ENCODE results near the gene IMMT.

IMMT gene

DNA sequence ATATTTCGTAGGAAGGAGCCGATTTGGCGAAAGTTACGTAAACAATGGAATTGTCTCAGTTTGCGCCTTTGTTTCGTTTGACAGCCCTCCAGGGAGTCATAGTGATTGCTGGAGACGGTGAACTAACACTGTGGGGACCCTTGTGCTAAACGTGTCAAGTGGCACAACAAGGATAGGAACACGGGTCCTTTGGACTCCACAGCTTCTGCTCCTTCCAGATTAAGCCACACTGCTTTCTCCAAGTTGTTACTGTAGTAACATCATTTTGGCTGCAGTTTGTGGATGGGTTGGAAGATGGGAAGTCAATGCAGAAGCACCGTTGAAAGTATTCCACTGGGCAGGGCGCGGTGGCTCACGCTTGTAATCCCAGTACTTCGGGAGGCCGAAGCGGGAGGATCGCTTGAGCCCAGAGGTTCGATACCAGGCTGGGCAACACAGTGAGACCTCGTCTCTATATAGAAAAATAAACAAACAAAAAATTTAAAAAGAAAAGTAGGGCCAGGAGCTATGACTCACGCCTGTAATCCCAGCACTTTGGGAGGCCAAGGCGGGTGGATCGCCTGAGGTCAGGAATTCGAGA lies 636 bp upstream of the IMMT start:
- no peak for DNase-seq

DNA sequence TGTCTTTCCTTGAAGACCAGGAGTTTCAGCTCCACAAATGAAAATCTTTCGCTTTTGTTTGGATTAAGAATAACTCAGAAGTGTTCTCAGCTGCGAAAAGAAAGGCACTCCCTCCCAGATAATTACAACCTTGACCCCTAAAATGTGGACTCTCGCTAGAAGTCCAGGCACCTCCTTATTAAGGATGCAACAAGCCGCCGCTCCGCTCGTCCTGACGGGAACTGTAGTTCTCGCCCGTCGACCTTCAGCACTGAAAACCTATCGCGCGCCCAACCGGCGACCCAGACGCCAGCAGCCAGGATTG lies 559 bp downstream of the IMMT start:
- DNase-seq, result no peak

DNA sequence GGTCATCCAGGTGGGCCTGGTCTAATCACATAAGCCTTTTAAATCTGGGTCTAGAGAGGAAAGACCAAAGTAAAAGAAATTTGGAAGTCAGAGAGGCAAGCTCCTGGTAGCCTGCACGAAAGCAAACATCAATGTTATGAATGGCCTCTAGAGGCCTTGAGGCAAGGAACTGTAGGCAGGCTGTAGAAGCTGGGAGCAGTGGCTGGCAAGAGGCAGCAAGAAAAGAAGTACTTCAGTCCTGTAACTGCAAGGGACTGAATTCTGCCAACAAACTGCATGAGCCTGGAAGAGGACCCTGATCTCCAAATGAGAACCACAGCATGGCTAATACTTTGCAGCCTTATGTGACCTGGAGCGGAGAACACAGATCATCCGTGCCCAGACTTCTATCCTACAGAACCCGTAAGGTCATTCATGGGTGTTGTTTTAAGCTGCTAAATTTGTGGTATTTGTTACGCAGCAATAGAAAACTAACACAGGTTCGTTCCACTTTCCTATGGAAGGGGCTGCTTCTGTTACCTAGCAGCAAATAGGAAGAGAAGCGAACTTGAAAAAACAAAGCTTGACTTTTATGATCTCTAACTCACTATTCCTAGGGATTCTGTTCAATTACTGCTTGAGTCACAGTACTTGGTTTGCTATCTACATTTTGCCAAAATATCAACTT lies 1.2 kb downstream of the IMMT start:
- no peak for DNase-seq

DNA sequence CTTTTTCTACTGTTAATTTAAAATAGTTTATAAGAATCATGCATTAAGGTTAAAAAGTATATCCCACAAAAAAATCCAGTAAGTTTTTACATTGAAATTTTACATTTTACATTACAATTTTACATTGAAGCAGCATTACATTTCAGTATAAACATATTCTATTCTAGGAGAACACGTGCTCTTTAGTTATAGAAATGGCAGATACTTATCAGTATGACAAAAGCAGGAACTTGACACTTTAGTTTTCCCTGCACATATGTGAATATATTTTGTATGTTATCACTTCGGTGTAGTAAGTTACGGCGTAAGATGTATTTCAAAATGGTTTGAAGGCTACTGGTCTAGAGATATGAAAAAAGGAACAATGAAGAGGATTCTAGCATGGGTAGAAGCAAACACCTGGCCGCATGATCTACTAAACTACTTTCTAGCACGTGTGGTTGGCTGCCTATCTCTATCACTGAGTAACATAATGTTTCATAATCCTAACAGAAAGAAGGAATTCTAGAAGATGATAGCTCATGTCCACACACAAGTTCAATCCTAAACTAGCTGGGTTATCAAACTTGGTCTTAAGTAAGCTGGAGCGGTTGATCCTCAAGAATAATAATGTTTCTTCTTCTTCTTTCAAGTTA lies 5.4 kb downstream of the IMMT start:
- no peak for DNase-seq

DNA sequence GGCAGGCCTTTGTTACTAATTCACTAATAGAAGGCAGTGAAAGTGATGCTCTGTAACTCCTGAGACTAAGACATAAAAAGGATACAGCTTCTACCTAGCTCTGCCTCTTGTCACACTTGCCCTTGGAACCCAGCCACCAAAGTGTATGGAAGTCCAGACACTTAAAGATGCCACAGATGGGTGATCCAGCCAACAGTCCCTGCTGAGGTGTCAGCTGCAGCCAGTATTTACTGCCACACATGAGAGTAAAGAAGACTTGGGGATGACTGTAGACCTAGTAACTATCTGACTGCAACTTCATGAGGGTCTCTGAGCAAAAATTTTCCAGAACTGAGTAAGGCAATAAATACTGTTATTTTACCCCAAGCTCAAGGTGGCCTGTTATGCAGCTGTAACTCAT lies 8.8 kb downstream of the IMMT start:
- no peak for DNase-seq

DNA sequence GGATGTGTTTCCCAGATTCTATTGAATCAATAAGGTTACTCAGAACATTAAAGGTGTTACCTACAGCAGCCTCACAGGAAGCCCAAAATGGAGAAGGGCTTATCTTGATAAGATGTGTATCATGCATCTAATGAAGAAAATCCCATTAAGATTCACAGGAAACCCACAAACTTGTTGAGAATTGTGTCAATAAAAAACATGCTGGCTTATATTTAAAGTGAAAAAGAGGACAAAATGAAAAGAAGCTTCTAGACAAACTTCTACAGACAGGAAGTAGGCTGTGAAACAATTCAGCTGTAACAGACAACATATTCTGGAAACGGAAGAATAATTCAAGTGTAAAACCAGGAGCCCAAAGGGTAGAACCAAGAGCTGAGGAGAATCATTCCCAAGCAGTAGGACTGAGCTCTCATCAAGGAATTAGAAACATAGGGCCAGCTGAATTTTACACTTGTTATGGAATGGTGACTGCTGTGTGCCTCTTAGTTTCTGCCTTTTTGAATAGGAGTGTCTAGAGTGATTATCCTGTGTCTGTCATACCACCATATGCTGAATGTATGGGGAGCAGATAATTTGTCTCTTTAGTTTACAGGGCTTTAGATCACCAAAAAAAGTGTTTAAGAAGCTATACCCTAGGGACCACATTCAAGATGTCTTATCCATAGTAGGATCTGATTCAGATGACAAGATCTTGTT lies 9.6 kb downstream of the IMMT start:
- no peak for DNase-seq

DNA sequence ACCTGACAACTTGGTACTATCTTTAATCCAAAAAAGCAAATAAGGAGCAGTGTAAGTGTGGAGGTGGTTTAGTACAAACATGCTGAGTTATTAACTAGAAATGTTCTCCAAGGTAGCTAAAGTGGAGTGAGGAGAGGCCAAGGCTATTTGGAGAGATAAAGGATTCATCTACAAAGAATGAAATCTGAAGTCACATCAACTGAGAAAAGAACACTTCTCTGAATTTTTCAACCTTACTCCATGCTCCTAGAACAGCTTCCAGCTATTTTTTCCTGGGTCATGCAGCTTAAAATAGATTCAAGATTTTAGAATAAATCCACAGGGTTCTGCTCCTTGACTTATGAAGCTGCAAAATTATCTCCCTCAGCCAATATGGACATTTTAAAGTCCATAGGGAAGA lies 18.7 kb downstream of the IMMT start:
- DNase-seq, result no peak

DNA sequence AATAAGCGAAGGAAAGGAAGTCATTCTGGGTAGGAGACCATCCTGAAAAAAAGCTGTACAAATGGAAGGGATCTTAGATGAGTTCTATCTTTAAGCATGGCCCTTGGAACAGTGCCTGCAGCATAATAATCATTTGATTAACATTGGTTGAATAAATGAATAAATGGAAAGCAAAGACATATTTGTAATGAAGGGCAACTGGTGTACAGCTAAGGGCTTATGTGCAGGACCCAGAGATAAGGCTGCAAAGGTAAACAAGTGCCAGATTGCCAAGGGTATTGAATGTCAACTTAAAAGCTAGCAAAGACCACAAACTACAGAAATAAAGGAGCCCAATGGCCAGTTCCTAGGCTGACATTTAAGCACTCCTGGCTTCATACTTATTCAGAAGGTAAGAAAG lies 19.4 kb downstream of the IMMT start:
- DNase-seq, result no peak

DNA sequence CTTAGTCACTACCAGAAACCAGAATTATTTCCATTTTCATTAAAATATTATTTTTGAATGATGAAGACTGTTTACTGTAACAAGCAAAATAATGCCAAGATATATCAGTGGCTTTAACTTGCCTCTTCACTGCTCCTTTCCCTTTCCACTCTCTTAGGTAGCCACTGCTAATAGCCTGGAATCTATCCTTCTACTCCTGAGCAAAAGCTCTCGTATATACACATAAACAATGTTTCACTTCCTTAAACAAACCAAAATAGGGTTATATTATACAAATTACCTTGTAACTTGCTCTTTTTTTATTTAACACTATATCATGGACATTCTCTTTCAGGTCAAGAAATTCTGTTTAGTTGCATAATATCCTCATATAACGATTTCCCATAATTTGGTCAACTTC lies 20.8 kb downstream of the IMMT start:
- no peak for DNase-seq

DNA sequence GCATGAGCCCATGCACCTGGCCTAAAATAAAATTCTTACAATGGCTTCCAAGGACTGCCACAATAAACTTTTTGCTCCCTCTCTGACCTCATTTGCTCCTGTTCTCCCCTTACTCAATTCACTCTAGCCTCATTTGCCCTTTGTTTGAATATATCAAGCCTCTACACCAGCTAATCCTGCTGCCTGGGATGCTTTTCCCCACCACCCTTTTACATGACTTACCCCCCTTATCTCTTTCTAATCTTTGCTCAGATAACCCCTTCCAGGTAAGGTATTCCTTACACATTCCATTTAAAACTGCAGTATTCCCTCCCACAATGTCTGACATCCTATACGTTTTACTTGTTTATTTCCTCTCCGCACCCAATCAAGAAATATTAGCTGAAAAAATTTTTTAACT lies 22.7 kb downstream of the IMMT start:
- no peak for DNase-seq

DNA sequence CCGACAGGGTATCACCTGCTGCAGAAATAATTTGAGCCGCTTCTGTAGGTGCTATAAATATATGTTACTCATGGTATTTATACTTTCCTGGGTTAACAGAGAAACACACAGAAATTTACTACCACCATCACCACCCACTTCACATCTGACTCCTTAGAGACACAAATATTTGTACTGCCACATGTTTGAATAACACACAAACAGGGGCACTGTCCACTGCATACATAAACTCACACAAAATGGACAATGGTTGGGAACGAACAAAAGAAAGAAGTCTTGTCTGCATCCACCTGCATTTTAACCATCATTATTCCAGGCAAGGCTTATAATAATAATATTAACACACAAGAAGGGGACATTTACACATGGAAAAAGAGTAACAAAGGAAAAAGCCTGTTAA lies 24.0 kb downstream of the IMMT start:
- DNase-seq, result no peak

DNA sequence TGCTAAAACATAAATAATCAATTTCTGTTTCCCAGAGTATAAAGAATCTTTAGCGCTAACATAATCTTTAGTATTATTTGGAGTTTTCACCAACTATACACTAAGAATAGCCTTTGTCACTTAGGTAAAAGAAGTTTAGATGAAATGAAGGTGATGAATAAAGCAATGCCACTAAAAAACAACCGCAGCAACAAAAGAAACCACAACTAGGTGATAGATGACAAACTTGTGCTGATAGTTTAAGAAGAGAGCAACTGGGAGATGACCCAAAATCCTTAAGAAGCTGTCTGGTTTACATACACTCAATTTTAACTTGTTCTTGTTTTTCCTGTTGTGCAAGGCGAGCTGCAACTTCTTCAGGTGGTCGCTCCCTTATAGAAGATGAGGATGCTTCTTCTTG lies 24.8 kb downstream of the IMMT start:
- DNase-seq, result no peak

DNA sequence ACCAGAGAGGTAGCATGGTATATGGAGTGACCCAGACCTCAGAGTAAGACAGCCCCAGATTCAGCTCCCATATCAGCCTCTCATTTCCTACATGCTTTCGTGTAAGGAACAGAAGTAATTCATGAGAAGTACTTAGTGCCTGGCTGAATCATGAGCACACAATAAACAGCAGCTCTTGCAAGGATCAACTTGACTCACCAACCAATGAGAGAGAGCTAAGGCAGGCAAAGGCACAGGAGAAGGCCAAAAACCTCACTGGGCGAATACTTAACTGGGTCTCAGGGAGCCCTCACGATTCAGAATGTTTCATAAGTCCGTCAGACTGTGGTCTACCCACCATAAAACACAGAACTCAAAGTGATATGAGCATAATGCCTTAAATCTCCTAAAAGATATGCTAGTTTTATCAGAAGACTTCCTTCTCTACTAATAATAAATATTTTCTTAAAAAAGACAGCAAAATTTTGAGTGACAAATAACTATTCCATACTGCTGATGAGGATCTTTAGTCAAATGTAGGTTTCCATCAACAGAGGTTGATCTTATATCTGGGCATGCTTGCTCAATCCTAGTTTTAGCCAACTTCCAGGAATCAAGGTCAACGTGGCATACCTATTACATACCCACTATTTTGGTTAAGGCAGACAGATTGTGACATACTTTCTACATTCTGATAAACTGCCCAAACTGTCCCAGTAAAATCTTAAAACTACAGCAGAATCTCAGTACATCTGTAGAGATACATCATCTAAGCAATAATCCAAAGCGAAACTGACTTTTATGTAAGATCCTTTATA lies 34.9 kb downstream of the IMMT start:
- DNase-seq, result no peak

DNA sequence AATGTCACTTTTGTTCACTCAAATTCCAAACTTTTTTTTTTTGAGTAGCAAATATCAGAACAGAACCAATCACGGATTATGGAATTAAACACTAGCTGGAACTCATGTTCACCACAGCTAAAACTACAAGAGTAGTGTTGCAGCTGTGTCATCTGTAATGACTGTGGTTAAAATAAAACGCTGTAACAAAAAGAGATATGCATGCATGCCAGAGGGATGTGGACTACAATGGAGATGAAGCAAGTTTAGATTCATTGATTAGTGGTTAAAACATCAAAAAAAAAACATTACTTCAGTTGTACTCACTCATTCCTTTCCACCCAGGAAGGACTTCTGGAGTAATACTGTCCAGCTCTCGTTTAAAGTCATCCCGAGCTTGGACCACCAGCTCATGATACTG lies 37.0 kb downstream of the IMMT start:
- DNase-seq, result no peak

DNA sequence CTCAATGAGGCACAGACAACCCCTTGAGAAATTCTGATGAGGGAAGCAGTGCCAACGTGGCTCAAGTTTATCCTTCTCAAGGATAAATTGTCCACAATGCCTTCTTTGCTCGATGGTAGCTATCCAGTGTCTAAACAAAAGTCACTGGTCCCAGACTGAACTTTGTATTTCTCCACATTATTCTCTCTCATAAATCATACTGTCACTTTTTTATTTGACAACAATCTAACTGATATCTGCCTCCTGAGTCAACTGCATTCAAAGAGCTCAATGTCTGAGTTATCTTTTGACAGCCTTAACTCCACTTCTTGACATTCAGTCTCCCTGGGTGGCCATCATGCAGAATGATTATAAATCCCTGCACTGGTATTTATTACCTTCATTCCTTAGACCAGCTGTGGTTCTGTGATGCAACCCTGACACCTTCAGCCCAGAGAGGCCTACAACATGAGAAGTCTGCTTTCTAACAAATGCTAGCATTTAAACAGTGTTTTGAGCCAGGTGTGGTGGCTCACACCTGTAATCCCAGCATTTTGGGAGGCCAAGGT lies 38.2 kb downstream of the IMMT start:
- no peak for DNase-seq

DNA sequence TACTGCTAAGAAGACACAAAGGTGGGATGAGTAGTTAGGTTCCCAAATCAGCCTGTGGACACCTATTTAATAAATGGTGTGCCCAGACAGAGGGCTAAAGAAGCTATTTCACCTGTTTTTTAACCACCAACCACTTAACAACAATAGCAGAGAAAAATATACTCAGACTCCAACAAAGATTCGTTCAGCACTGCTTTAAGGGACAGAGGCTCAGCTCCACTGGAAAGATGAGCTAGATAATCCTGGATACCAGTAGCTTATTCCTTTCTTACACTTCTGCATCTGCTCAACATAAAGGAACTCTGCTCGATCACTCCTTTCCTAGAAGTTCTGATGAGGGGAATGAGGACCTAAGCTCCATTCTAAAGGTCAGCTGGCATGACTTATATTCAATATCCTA lies 44.8 kb downstream of the IMMT start:
- no peak for DNase-seq

DNA sequence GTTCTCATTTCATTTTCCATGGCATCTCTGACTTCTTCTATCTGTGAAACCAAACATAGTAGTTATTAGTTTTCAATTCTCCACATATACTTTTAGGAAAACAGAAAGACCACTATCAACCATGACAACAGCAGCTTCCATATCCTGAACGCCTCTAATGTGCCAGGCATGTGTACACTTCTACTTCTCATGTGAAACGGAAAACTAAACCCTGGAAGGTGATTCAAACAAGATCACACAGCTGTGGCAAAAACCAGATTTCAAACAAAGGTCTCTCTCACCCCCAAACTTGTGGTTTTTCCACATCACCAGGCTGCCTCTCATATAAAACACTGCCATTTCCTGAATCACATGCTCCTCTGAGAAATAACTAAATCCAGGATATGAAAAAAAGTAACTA lies 47.5 kb downstream of the IMMT start:
- no peak for DNase-seq

DNA sequence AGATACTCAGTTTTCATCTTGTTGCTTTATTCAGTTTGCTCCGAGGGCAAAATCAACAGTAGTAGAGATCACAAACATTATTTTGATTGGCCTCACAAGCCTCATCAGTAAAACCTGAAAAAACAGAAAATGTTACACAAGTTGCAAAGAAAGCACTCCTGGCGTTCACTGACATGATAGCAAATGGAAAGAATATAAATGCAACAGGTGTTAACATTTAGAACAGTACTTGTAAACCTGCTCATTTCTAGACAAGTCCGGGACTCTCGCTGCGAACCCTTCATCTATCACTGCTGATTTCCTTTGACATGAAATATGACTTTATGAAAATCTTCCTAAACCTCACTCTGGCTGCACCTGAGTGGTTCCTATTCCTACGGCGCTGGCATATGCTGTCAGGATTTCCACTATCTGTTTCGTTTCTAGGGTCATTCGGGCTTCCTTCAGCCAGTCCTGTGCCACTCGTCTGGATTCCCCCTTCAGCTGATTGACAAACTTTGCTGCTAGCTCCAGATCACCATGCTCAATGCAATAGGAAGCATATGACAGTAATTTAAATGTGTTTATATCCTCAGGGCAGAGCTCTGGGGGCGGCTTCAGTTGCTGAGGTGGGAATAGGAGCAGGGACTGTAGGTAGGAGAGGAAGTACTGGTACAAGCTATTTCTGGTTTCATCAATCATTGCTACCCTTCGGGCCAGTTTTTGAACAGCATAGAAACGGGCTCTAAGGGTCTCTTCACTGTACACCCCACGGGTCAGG lies 51.2 kb downstream of the IMMT start:
- DNase-seq, result no peak

DNA sequence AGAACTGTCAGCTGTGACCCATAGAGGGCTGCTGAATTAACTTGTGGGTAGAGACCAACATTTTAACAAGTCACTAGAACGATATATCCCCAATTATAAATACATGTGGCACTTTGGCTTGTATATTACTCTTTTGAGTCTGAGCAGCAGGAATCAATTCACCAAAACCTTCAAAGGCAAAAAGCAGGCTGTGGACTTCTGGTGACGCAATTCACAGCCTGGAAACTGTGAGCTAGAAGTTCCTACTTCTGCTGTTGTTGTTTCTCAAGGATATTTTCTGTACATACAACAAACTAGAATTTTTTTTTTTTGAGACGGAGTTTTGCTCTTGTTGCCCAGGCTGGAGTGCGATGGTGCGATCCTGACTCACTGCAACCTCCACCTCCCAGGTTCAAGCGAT lies 52.0 kb downstream of the IMMT start:
- DNase-seq, result no peak

DNA sequence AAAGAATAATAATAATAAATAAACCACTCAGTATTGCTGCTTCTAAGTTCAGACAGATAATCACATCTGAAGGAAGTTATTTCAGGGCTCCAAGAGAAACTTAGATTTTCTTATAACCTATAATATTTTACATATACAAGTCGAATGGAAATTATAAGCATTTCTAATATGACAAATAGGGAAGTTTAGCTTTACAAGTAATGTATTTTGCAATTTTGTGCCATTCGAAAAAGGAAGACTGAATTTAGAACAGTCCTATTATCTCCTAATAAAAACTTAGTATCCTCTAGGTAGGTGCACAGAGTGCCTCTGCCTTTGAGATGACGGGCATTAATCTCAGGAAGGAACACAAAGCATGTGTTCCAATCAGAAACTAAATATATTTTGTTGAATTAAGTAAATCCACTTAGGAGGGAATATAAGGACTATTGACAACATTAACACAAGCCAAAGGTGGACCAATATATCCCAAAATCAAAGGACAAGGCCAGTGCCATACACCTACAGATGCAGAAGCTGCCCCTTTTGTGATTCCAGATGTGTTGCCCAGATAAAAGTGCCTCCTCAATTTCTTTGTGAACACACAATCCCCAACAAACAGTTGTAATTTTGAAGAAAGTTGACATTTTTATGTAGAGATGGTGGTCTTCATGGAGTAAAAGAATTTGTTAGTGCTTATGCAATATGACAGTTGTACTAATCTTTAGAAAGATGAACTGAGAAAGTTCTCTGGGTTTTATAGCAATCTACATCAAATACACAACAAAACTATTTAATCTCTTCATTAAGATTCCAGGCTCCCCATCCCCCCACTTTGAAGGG lies 52.6 kb downstream of the IMMT start:
- no peak for DNase-seq

DNA sequence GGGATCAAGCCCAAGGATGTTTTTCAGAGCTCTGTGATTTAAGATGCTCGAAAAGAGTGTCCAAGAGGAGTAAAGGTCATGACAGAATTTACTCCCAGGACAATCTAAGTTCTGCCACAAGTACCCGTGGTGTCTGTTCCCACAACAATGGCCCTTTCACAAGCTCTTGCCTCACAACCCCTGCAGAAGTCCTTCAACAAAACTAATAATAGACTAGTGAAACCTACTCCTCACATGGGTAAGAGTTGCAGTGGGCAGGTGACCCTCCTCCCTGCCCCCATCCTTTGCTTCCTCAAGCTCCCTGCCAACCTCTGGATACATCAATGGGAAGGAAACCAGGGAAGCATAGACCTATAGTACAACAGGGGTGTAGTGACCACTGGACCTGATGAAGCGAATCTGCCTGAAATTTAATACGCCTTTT lies 54.3 kb downstream of the IMMT start:
- no peak for DNase-seq

DNA sequence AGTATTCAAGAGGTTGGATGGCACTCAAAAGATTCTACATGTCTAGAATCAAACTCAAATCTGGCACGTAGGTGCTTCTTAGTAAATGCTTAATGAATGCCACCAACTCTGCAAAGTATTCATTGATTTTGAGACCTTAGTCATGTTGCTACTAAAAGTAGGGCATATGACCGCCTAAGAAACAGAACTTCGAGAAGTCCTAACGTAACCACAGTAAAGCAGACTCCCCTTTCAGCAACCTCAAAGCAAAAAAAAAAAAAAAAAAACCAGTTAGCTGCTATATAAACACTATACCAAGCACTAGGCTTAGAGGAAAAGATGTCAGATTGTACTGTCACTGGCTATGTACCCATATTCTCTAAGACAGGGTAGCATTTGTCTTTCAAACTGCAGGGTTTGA lies 55.3 kb downstream of the IMMT start:
- DNase-seq, result no peak

All from NCI-H2081 treated with DMSO at 0.1 percent for 48 hours (cell line).